ENCODE results near the gene SLC39A8.

Gene SLC39A8

GRCh38 chr4:102217345-102217744 lies 127.9 kb downstream of the SLC39A8 start:
- TF ChIP-seq, protein P1, sequence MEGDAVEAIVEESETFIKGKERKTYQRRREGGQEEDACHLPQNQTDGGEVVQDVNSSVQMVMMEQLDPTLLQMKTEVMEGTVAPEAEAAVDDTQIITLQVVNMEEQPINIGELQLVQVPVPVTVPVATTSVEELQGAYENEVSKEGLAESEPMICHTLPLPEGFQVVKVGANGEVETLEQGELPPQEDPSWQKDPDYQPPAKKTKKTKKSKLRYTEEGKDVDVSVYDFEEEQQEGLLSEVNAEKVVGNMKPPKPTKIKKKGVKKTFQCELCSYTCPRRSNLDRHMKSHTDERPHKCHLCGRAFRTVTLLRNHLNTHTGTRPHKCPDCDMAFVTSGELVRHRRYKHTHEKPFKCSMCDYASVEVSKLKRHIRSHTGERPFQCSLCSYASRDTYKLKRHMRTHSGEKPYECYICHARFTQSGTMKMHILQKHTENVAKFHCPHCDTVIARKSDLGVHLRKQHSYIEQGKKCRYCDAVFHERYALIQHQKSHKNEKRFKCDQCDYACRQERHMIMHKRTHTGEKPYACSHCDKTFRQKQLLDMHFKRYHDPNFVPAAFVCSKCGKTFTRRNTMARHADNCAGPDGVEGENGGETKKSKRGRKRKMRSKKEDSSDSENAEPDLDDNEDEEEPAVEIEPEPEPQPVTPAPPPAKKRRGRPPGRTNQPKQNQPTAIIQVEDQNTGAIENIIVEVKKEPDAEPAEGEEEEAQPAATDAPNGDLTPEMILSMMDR (conservative IDR thresholded peaks at IDR 0.05; ENCODE audit: low read depth), result no peak
- POLR2A ChIA-PET (ENCODE audit: low non-redundant PET), result no interaction called here
- CTCF ChIA-PET, result no interaction called here
- DNase-seq (ENCODE audit: low spot score), result no peak
- no peak overlapping the region for H3K27ac ChIP-seq

GRCh38 chr4:102216666-102217065 lies 128.6 kb downstream of the SLC39A8 start:
- TF ChIP-seq, protein P1 (conservative IDR thresholded peaks at IDR 0.05; ENCODE audit: low read depth), result no peak
- CTCF ChIA-PET, result interaction anchor here (1.0 kb wide), 1 partner anchor 83 kb away, joined by 4 read pairs; no protein-coding TSS in a partner anchor
- H3K27ac ChIP-seq, result no peak overlapping the region
- no peak for DNase-seq (ENCODE audit: low spot score)
- POLR2A ChIA-PET (ENCODE audit: low non-redundant PET), result no interaction called here

DNA sequence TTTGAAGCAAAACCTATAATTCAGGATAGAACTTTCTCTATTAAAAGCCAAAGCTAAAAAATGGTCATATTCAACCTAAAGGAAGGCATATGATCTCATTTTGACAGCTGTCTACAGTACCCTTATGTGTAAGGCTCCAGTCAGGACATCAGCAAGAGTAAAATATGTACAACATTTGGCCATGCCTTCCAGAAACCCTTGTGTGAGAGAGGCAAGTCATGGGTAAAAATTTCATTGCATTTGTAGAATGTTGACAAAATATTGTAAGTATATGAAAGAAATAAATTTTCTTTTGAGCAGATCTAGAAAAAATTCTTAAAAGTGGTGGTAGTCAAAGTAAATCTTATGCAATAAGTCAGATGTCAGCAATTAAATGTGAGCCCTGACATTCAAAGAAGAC lies 132.3 kb downstream of the SLC39A8 start:
- no peak overlapping the region for H3K27ac ChIP-seq
- ChIA-PET CTCF (no interaction called here), POLR2A (ENCODE audit: low non-redundant PET) (no interaction called here)
- DNase-seq (ENCODE audit: low spot score), result no peak
- TF ChIP-seq, protein P1 (conservative IDR thresholded peaks at IDR 0.05; ENCODE audit: low read depth), result no peak
